ENCODE results near the gene PSME2. TPM values are rescaled to one million over a fixed set of nuclear protein-coding genes. Genes with fewer than 3 reads are reported as not detected.

PSME2 gene
- polyA plus RNA-seq, 1 donor from 2014 or later: 73.3 TPM

GRCh38 chr14:24190416-24190815 lies 44.0 kb upstream of the PSME2 start (continued):
- TF ChIP-seq EP300 (conservative IDR thresholded peaks at IDR 0.05; ENCODE audit: poor library complexity, severe bottlenecking): no peak

- H3K9me2 ChIP-seq (ENCODE audit: insufficient read depth, low read length): no peaks in the 10 kb centered on the region
- no peaks in the 10 kb centered on the region for H3F3A ChIP-seq (ENCODE audit: insufficient read depth, low read length, poor library complexity, severe bottlenecking)
- H3K9ac ChIP-seq (ENCODE audit: low read length): peak overlapping the region; percentile 2
- no peaks in the 10 kb centered on the region for H3K9me3 ChIP-seq (ENCODE audit: low read length)
- no peaks in the 10 kb centered on the region for H3K27me3 ChIP-seq (ENCODE audit: insufficient read depth, low read depth, low read length)
- no peak overlapping the region for H3K4me2 ChIP-seq (ENCODE audit: low read length)
- peaks cover 4% of the 10 kb centered on the region for H4K20me1 ChIP-seq (ENCODE audit: insufficient read depth)
- peaks cover 3% of the 10 kb centered on the region for H3K79me2 ChIP-seq (replicated peaks; ENCODE audit: insufficient read depth, low read length)
- H2AFZ ChIP-seq (ENCODE audit: low read depth, low read length): no peak overlapping the region
- TF ChIP-seq CTCF (IDR thresholded peaks at IDR 0.05; ENCODE audit: poor library complexity, severe bottlenecking): no peak
- no peak for TF ChIP-seq POLR2AphosphoS5 (IDR thresholded peaks at IDR 0.05)
- TF ChIP-seq EP300 (conservative IDR thresholded peaks at IDR 0.05; ENCODE audit: poor library complexity, severe bottlenecking): no peak
- TF ChIP-seq RAD21 (conservative IDR thresholded peaks at IDR 0.05): no peak
- TF ChIP-seq MXI1 (conservative IDR thresholded peaks at IDR 0.05; ENCODE audit: poor library complexity, severe bottlenecking): no peak
- H3K4me3 ChIP-seq (ENCODE audit: low read length): peak overlapping the region; percentile 92
- H3K27ac ChIP-seq (ENCODE audit: low read length): no peak overlapping the region
- H3K36me3 ChIP-seq (ENCODE audit: insufficient read depth, low read length): no peaks in the 10 kb centered on the region
Observed at GRCh38 chr14:24189460-24189859, 43.0 kb upstream of the PSME2 start.

- Histone ChIP-seq H3K4me2 (ENCODE audit: low read length) (no peak overlapping the region), H3F3A (ENCODE audit: insufficient read depth, low read length, poor library complexity, severe bottlenecking) (no peaks in the 10 kb centered on the region), H3K79me2 (replicated peaks; ENCODE audit: insufficient read depth, low read length) (peaks cover 3% of the 10 kb centered on the region), H2AFZ (ENCODE audit: low read depth, low read length) (no peak overlapping the region), H3K9me2 (ENCODE audit: insufficient read depth, low read length) (no peaks in the 10 kb centered on the region), H3K27ac (ENCODE audit: low read length) (peak overlapping the region; percentile 4), H3K9me3 (ENCODE audit: low read length) (no peaks in the 10 kb centered on the region), H3K36me3 (ENCODE audit: insufficient read depth, low read length) (no peaks in the 10 kb centered on the region), H4K20me1 (ENCODE audit: insufficient read depth) (peaks cover 4% of the 10 kb centered on the region), H3K4me3 (ENCODE audit: low read length) (peak overlapping the region; percentile 92), H3K9ac (ENCODE audit: low read length) (peak overlapping the region; percentile 2), H3K27me3 (ENCODE audit: insufficient read depth, low read depth, low read length) (no peaks in the 10 kb centered on the region)
- TF ChIP-seq POLR2AphosphoS5 (IDR thresholded peaks at IDR 0.05) (no peak), TAF1 (IDR thresholded peaks at IDR 0.05; ENCODE audit: low read depth) (no peak), SMC3 (conservative IDR thresholded peaks at IDR 0.05; ENCODE audit: poor library complexity) (no peak), EP300 (conservative IDR thresholded peaks at IDR 0.05; ENCODE audit: poor library complexity, severe bottlenecking) (no peak), REST (IDR thresholded peaks at IDR 0.05; ENCODE audit: borderline replicate concordance) (no peak), RAD21 (conservative IDR thresholded peaks at IDR 0.05) (no peak), EZH2 (IDR thresholded peaks at IDR 0.05; ENCODE audit: borderline replicate concordance, insufficient read depth, low read length, poor library complexity, severe bottlenecking) (no peak)
Observed at GRCh38 chr14:24189059-24189375, 42.6 kb upstream of the PSME2 start.

Measured in neural cell (in vitro differentiated cells).